ELF-1 (cell line): ENCODE results near the gene KIF26B.

Experiments used
- DNase-seq: peaks from one replicate; pipeline ENCODE4 v3.0.0-alpha.2; 2016; ENCODE audit warnings: low read depth, low spot score

KIF26B gene

GRCh38 chr1:245501633-245502032, 346.8 kb downstream of the KIF26B start:
- DNase-seq: no peak

GRCh38 chr1:245503548-245503947, 348.8 kb downstream of the KIF26B start:
- no peak for DNase-seq

GRCh38 chr1:245510144-245510543, 355.4 kb downstream of the KIF26B start:
- no peak for DNase-seq

GRCh38 chr1:245512181-245512888, 357.6 kb downstream of the KIF26B start:
- DNase-seq: no peak

- DNase-seq: no peak
Observed at GRCh38 chr1:245512980-245513578, 358.3 kb downstream of the KIF26B start.

- DNase-seq: no peak
Observed at GRCh38 chr1:245516284-245516759, 361.5 kb downstream of the KIF26B start.

GRCh38 chr1:245520611-245521010, 365.8 kb downstream of the KIF26B start:
- DNase-seq: no peak

GRCh38 chr1:245526141-245526540, 371.4 kb downstream of the KIF26B start:
- DNase-seq: no peak

- DNase-seq: no peak
Observed at GRCh38 chr1:245528258-245528635, 373.5 kb downstream of the KIF26B start.

- DNase-seq: no peak
Observed at GRCh38 chr1:245530937-245531336, 376.2 kb downstream of the KIF26B start.

GRCh38 chr1:245537992-245538391, 383.2 kb downstream of the KIF26B start:
- no peak for DNase-seq

- no peak for DNase-seq
Observed at GRCh38 chr1:245538671-245539070, 383.9 kb downstream of the KIF26B start.

- DNase-seq: no peak
Observed at GRCh38 chr1:245541369-245541768, 386.6 kb downstream of the KIF26B start.

GRCh38 chr1:245542365-245542764, 387.6 kb downstream of the KIF26B start:
- DNase-seq: no peak

GRCh38 chr1:245544236-245544635, 389.5 kb downstream of the KIF26B start:
- no peak for DNase-seq

GRCh38 chr1:245546875-245547274, 392.1 kb downstream of the KIF26B start:
- no peak for DNase-seq

GRCh38 chr1:245549996-245550719, 395.4 kb downstream of the KIF26B start:
- DNase-seq: peak; percentile 39

- no peak for DNase-seq
Observed at GRCh38 chr1:245550720-245551043, 395.9 kb downstream of the KIF26B start.

- DNase-seq: no peak
Observed at GRCh38 chr1:245551536-245551935, 396.8 kb downstream of the KIF26B start.

- DNase-seq: no peak
Observed at GRCh38 chr1:245552331-245552730, 397.5 kb downstream of the KIF26B start.

GRCh38 chr1:245556057-245556456, 401.3 kb downstream of the KIF26B start:
- no peak for DNase-seq

- DNase-seq: no peak
Observed at GRCh38 chr1:245558069-245558468, 403.3 kb downstream of the KIF26B start.

GRCh38 chr1:245560316-245560859, 405.6 kb downstream of the KIF26B start:
- no peak for DNase-seq
